GM12891 (cell line): Measurements from ENCODE around the gene TNFAIP3.

Experiments
- PAX5 ChIP-seq: IDR thresholded peaks from 2 replicates; pipeline ENCODE4 v1.6.1; 2011; ENCODE audit warnings: low read length, moderate library complexity, mild to moderate bottlenecking; ENCODE audit not compliant: insufficient read depth, severe bottlenecking
- POLR2A ChIP-seq: IDR thresholded peaks from 2 replicates; pipeline ENCODE4 v1.6.1; 2011; ENCODE audit warnings: low read depth, low read length, control low read depth
- POLR2AphosphoS5 ChIP-seq: IDR thresholded peaks from 2 replicates; pipeline ENCODE4 v1.6.1; 2011; ENCODE audit warnings: low read depth, low read length, control low read depth
- SPI1 ChIP-seq: IDR thresholded peaks from 2 replicates; pipeline ENCODE4 v1.6.1; 2011; ENCODE audit warnings: low read depth, low read length, control low read depth
- TAF1 ChIP-seq: IDR thresholded peaks from 2 replicates; pipeline ENCODE4 v1.6.1; 2011; ENCODE audit warnings: low read depth, low read length, control low read depth

- TF ChIP-seq POLR2A (no peak), POLR2AphosphoS5 (no peak), TAF1 (no peak), SPI1 (no peak), PAX5 (no peak)
Observed at GRCh38 chr6:137820952-137821351, 46.1 kb upstream of the TNFAIP3 start.
